ENCODE results near the gene NOP53. TPM values are rescaled to one million over a fixed set of nuclear protein-coding genes. Genes with fewer than 3 reads are reported as not detected.

NOP53 gene
- total and polyA plus RNA-seq, 2 of the 8 experiments (the other 6 are each of a cell fraction or from before 2014, with no cell fraction given), result 107 to 245 TPM

- TF ChIP-seq CHD7 (IDR thresholded peaks at IDR 0.05; ENCODE audit: insufficient replicate concordance, low read length) (no peak), FOSL1 (IDR thresholded peaks at IDR 0.05; ENCODE audit: insufficient read depth, low read depth, low read length) (no peak), CEBPB (IDR thresholded peaks at IDR 0.05; ENCODE audit: low read depth, low read length) (no peak), KDM5A (IDR thresholded peaks at IDR 0.05; ENCODE audit: low read length) (no peak), RFX5 (IDR thresholded peaks at IDR 0.05; ENCODE audit: borderline replicate concordance, low read depth, low read length) (no peak), RNF2 (IDR thresholded peaks at IDR 0.05; ENCODE audit: borderline replicate concordance, low read depth, low read length, missing control alignments, poor library complexity, severe bottlenecking) (no peak), E2F6 (IDR thresholded peaks at IDR 0.05) (no peak), SP1 (IDR thresholded peaks at IDR 0.05; ENCODE audit: low read depth, low read length) (no peak), BCL11A (IDR thresholded peaks at IDR 0.05; ENCODE audit: low read depth in 2 of 2, low read length in 2 of 2) (no peak), JUND (IDR thresholded peaks at IDR 0.05; ENCODE audit: low read length) (no peak)
Measured at GRCh38 chr19:47756627-47756929, 11.2 kb downstream of the NOP53 start (continued).
